Aorta (tissue), 5 donors: ENCODE results near the gene MIEF1. TPM values are rescaled to one million over a fixed set of nuclear protein-coding genes. Genes with fewer than 3 reads are reported as not detected.

Experiments
- ATAC-seq: fragments of 200-7000 bp; cut with Tn5 transposase; one replicate; pipeline ENCODE4 v1.9.1; 2022; ENCODE audit warnings: moderate library complexity; ENCODE audit not compliant: low FRiP score
- DNase-seq, 2 donors: peaks; one replicate each; pipeline ENCODE4 v3.0.0-alpha.2; 2020
- H3K27ac ChIP-seq, 2 donors: one replicate each; pipeline ENCODE4 v1.5.1; 2013; ENCODE audit warnings: low read length in 2 of 2, mild to moderate bottlenecking in 2 of 2, moderate library complexity in 2 of 2, control low read depth in 1 of 2, inconsistent platforms in 1 of 2, low read depth in 1 of 2
- H3K27me3 ChIP-seq, 2 donors: one replicate each; pipeline ENCODE4 v1.6.1; 2013; ENCODE audit warnings: control low read depth in 1 of 2, low read length in 1 of 2, mild to moderate bottlenecking in 1 of 2, moderate library complexity in 1 of 2; ENCODE audit not compliant: insufficient read depth in 2 of 2, control insufficient read depth in 1 of 2
- H3K36me3 ChIP-seq, 2 donors: one replicate each; pipeline ENCODE4 v1.6.1; 2013; ENCODE audit warnings: control low read depth in 1 of 2, low read length in 1 of 2, mild to moderate bottlenecking in 1 of 2; ENCODE audit not compliant: insufficient read depth in 2 of 2, control insufficient read depth in 1 of 2
- H3K4me1 ChIP-seq, 2 donors: one replicate each; pipeline ENCODE4 v1.6.1; 2013; ENCODE audit warnings: low read length in 2 of 2, control low read depth in 1 of 2, mild to moderate bottlenecking in 1 of 2, moderate library complexity in 1 of 2; ENCODE audit not compliant: insufficient read depth in 2 of 2, control insufficient read depth in 1 of 2
- H3K4me3 ChIP-seq, 2 donors: one replicate each; pipeline ENCODE4 v1.5.1; 2013; ENCODE audit warnings: low read length in 2 of 2, control low read depth in 1 of 2, mild to moderate bottlenecking in 1 of 2
- H3K9me3 ChIP-seq: one replicate; pipeline ENCODE4 v1.6.1; 2013; ENCODE audit warnings: mild to moderate bottlenecking, low read length; ENCODE audit not compliant: control insufficient read depth
- WGBS, 2 donors: extraction: QIAGEN DNeasy Blood & Tissue Kit; methylation state at CpG; one replicate each; pipeline ENCODE4 v1.1.7; 2013; 5-methylcytosine and 5-hydroxymethylcytosine counted together
- intact Hi-C, 2 donors: fragments of 100-400 bp; cut with DNase I; formaldehyde crosslinking; loops; one replicate each; pipeline versions ENCODE4 v1.14.2 to v1.15.0; 2022
- polyA plus RNA-seq, 2 donors: library from polyadenylated mRNA; stranded (reverse); fragments of 200-250 nt; gene quantifications; one replicate each; pipeline ENCODE4 v1.2.3, GENCODE V29; 2013
- total RNA-seq, 2 donors: library from RNA; stranded (reverse); fragmentation: NEBNext Ultra II Directional; extraction: Animal tissue kit (Norgen Biotek cat#: 25700); gene quantifications; one replicate each; pipeline ENCODE4 v1.2.1, GENCODE V29; 2021
- donor health status: healthy with polysubstance abuse.
- donor health status: Bipolar disorder and iron deficiency.
- donor health status: DM: no; HTN: no; CAD: no.
- donor health status: DM: no; HTN: no; CAD: no.
- donor health status: DM: yes; HTN: yes; CAD: no.

MIEF1 gene
- total and polyA plus RNA-seq, 4 donors: 8.0 to 20.1 (median 11.9) TPM

- 85% methylated on average over 3 of the region's 3 CpGs for WGBS, 2 donors
- intact Hi-C loops: no loop called here
- H3K27me3 ChIP-seq: no peaks in the 10 kb centered on the region
- H3K9me3 ChIP-seq: no peaks in the 10 kb centered on the region
- DNase-seq: no peak
- no peak overlapping the region for H3K4me3 ChIP-seq
- no peaks in the 10 kb centered on the region for H3K36me3 ChIP-seq
- ATAC-seq: no peak
- no peaks in the 10 kb centered on the region for H3K4me1 ChIP-seq
- no peak overlapping the region for H3K27ac ChIP-seq
These were observed 19.3 kb upstream of the MIEF1 start for GRCh38 chr22:39482768-39483167.

- H3K9me3 ChIP-seq: no peaks in the 10 kb centered on the region
- no peak for DNase-seq
- ATAC-seq: no peak
- intact Hi-C loops: no loop called here
- H3K27ac ChIP-seq: no peak overlapping the region
- H3K36me3 ChIP-seq: no peaks in the 10 kb centered on the region
- H3K4me3 ChIP-seq: no peak overlapping the region
- H3K4me1 ChIP-seq: no peaks in the 10 kb centered on the region
- no peaks in the 10 kb centered on the region for H3K27me3 ChIP-seq
- WGBS, 2 donors: 81 to 82% methylated on average over 45 of the region's 45 CpGs
These were observed 14.9 kb upstream of the MIEF1 start for GRCh38 chr22:39486951-39487825.

GRCh38 chr22:39487826-39488520 lies 14.1 kb upstream of the MIEF1 start:
- Histone ChIP-seq H3K27me3 (no peaks in the 10 kb centered on the region), H3K9me3 (no peaks in the 10 kb centered on the region), H3K36me3 (no peaks in the 10 kb centered on the region), H3K27ac (no peak overlapping the region), H3K4me1 (no peaks in the 10 kb centered on the region), H3K4me3 (no peak overlapping the region)
- ATAC-seq (no peak), DNase-seq (peak in 1 of 2 donors; percentile 37)
- WGBS, 2 donors: 96 to 97% methylated on average over 68 to 70 of the region's 70 CpGs
- intact Hi-C loops: no loop called here

GRCh38 chr22:39488563-39489083 lies 13.5 kb upstream of the MIEF1 start:
- no peaks in the 10 kb centered on the region for H3K36me3 ChIP-seq
- no peaks in the 10 kb centered on the region for H3K4me1 ChIP-seq
- WGBS, 2 donors: 95 to 96% methylated on average over 38 to 39 of the region's 39 CpGs
- ATAC-seq: peak; percentile 6
- no peak overlapping the region for H3K27ac ChIP-seq
- H3K4me3 ChIP-seq: no peak overlapping the region
- intact Hi-C loops: no loop called here
- peak in 1 of 2 donors; percentile 40 for DNase-seq
- no peaks in the 10 kb centered on the region for H3K27me3 ChIP-seq
- no peaks in the 10 kb centered on the region for H3K9me3 ChIP-seq

- H3K27me3 ChIP-seq: no peaks in the 10 kb centered on the region
- no peaks in the 10 kb centered on the region for H3K9me3 ChIP-seq
- WGBS, 2 donors: 80 to 85% methylated on average over 17 of the region's 17 CpGs
- intact Hi-C loops: loop anchor here (5.0 to 10.0 kb wide), 2 partner anchors 52 to 85 kb away; no protein-coding TSS in a partner anchor
- H3K36me3 ChIP-seq: no peaks in the 10 kb centered on the region
- ATAC-seq (no peak), DNase-seq (no peak)
- H3K4me3 ChIP-seq: no peak overlapping the region
- no peaks in the 10 kb centered on the region for H3K4me1 ChIP-seq
- H3K27ac ChIP-seq: no peak overlapping the region
These were observed 12.7 kb upstream of the MIEF1 start for GRCh38 chr22:39489094-39490068.

GRCh38 chr22:39490135-39490798 lies 11.8 kb upstream of the MIEF1 start:
- Histone ChIP-seq H3K27me3 (no peaks in the 10 kb centered on the region), H3K27ac (no peak overlapping the region), H3K36me3 (no peaks in the 10 kb centered on the region), H3K4me3 (no peak overlapping the region), H3K9me3 (no peaks in the 10 kb centered on the region), H3K4me1 (no peaks in the 10 kb centered on the region)
- WGBS, 2 donors: 48 to 53% methylated on average over 13 of the region's 13 CpGs
- intact Hi-C loops: loop anchor here (5.0 to 10.0 kb wide), 2 partner anchors 53 to 85 kb away; no protein-coding TSS in a partner anchor
- DNase-seq (peak; percentile 90 to 91), ATAC-seq (peak; percentile 83)

GRCh38 chr22:39490966-39491680 lies 11.0 kb upstream of the MIEF1 start:
- intact Hi-C loops: loop anchor here (5.0 to 10.0 kb wide), 2 partner anchors 54 to 86 kb away; no protein-coding TSS in a partner anchor
- WGBS, 2 donors: 82 to 85% methylated on average over 9 of the region's 9 CpGs
- no peak for DNase-seq

More at GRCh38 chr22:39490966-39491680, 11.0 kb upstream of the MIEF1 start:
- ATAC-seq: no peak
- Histone ChIP-seq H3K4me3 (no peak overlapping the region), H3K36me3 (no peaks in the 10 kb centered on the region), H3K27ac (no peak overlapping the region), H3K4me1 (no peaks in the 10 kb centered on the region), H3K27me3 (no peaks in the 10 kb centered on the region), H3K9me3 (no peaks in the 10 kb centered on the region)
